ENCODE measurements around the gene ZCCHC10.

GRCh38 chr5:133066045-133066444 lies 39.7 kb upstream of the ZCCHC10 start:
- TF ChIP-seq CTCF (IDR thresholded peaks at IDR 0.05; ENCODE audit: low read length) (no peak), EZH2 (IDR thresholded peaks at IDR 0.05; ENCODE audit: borderline replicate concordance, low read length) (no peak)

Data from OCI-LY1 (cell line).